ENCODE data around the gene BTAF1.
"Not testable (repeated sequence)": the region's sequence is repeated elsewhere in the genome, so short reads cannot be mapped to it uniquely, and the experiment has no call there.

The BTAF1 gene

DNA sequence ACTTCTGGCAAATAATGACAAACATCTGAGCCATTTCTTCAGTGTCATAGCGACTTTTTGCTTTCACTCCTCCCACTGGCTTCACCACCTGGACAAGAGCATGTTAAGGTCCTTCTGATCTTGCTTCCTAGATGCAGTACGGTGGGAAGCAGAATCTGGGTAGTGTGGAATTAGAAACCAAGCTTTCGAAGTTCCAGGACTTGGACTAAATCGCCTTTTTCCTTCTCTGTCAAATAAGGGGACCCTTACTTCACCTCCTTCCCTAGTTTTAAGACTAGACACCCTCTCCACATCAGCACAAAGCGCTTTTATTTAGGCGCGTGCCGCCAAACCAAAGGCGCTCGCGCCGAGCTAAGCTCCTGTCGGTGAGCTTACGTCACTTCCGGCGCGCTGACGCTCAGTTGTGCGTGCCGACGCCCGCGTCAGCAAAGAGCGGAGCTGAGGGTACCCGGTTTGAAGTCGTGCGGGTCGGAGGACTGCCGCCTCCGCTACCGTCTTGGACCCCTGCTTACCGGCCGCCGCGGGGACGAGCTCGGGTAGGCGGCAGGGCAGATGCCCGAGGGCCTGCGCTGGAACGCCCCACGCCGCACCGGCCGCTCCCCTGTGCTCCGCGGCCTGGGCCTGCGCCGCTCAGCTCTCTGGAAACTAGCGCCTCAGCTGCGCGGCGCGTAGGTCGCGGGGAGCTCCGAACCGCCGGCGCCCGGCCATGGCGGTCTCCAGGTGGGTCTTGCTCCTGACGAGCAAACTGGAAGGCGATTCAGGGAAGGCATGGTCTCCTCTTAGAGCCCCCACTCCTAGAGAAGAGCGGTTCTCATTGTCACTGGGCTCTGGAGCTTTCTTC lies at the start of gene BTAF1:
Gene BTAF1 (plus strand): TSS at position 400 of the 841 bp plus-strand sequence. CDS start 307 bp downstream, at position 707.
- peak; percentile 81 for DNase-seq (ENCODE audit: low read depth, low spot score)

DNA sequence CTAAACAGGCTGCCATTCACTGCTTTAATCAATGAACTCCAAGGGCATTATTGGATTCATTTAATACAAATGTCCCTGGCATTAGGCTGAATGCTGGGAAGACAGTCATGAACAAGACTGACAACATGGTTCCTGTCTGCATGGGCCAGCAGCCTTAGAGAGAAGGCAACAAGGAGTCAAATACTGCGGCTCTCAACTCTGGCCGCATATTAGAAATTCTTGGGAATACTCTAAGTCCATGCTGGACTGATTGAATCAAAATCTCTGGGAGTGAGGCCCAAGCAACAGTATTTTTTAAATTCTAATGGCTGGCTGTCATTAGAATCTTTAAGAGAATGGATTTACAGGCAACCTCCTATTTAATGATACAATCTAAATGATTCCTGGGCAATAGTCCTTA lies 48.4 kb upstream of the BTAF1 start:
- no peak for DNase-seq (ENCODE audit: low read depth, low spot score)

DNA sequence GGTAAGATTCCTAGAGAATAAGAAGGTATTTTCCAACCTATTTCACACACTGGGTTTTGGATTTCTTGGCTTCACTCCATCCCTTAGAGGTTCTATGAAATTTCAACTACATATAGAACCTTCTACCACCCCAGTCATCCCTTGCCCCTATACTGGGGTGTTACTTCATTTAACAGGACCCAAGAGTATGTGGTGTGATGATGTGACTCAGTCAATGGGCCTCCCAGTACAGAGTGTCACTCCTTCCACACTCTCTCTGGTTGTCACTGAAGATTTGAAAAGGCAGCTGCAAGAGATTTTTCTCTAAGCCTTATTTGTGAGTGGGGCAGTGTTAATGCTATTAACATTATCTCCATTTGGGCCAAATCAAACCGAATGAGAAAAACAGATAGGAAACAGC lies 47.8 kb upstream of the BTAF1 start:
- DNase-seq (ENCODE audit: low read depth, low spot score), result no peak

DNA sequence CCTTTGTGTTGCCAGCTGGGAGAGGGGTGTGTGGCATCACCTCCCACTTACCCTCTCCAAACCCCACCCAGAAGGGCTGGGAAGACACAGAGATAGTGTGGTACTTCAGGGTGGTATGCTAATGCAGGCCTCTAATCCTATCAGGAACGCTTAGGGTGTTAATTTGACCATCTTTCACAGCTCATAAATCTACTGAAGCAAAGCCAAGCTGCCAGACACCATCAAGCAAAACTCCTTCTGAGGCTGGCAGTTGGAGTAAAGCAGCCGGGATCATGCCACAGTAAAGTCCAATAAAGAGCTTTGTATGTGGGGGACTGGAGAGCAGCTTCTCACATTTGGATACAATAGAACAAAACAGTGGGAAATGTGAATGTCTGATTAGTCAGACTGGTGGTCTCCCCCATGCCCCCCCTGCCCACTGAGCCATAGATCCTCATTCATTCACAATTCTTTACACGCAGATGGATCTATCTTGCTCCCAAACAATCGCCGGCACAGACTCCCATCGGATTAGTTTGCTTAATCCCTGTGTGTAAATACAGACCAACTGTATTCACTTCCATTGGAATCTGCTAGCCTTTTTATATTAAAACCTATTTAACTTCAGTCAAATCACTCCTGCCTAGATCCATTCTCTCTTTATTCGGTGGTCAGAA lies 43.9 kb upstream of the BTAF1 start:
- no peak for DNase-seq (ENCODE audit: low read depth, low spot score)

DNA sequence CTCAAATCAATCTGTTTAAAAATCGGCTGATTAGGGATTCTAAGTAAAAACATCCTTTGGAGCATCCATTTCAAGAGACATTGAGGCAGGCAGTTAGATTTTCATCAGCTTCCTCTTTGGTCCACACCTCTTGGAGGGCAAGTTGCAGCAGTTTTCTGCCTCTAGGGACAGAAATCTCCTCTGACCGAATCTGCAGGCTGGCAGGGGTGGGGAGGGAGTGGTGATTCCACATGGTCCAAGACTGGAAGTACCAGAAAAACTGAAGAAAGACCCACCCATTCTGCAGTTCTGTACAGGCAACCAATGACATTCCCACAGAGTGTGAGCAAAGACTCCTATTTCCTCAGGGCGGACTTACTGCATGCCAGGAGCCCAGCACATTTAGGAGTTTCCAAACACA lies 43.3 kb upstream of the BTAF1 start:
- no peak for DNase-seq (ENCODE audit: low read depth, low spot score)

DNA sequence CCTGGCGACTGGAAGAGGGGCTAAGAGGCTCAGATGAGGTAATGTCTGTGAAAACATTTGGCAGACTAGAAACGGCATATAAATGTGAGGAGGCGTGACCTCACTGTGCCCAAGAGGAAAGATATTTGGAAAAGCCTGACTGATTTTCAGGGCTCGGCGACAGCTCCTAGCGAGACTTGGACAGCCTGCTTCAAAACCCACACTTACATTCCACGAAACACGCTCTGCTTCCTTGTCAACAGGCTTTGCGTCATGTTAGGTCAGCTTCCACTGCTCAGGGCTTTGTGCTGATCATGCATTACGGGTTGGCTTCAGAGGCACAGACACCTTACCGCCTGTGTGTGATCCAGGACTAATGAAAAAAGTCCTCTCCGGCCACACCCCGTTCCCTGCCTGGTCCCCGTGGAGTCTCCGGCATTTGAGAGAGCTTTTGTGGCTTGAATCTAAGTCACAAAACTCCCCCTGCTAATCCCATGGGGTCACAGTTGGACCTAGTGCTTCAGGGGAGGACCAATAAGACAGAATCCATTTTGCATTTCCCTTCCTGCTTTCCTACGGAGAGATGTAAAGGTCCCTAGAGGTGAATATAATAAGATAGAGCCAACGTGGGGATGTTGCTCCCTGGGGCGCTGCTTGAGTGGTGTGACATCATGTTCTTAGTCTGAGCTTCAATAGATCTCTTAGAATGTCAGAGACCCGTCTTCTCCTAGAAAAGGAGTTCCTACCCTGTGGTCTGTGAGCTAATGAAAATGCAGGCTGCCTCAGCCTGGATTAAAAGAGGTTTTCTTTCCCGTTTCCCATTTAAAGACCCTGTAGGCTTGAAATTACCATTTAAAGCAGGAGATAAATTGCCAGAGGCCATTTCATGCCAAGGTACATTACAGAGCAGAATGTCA lies 39.8 kb upstream of the BTAF1 start:
- no peak for DNase-seq (ENCODE audit: low read depth, low spot score)

DNA sequence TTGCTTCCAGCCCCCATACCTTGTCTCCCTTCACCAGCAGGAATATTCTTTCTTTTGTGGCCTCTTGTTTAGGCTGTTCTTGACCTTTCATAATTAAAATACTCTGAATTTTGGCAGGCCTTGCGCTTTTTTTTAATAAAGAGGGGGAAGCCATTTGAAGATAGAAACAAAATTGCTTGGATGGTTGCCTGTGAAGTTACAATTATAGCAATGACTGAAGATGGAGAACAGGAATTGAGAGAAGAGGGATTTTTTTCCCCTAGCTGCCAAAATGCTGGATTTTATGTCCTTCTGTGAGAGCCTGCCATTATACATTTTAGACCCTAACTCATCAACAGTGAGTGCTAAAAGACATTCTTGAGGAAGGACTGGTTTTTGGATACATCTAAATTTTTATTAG lies 39.0 kb upstream of the BTAF1 start:
- DNase-seq (ENCODE audit: low read depth, low spot score), result no peak

DNA sequence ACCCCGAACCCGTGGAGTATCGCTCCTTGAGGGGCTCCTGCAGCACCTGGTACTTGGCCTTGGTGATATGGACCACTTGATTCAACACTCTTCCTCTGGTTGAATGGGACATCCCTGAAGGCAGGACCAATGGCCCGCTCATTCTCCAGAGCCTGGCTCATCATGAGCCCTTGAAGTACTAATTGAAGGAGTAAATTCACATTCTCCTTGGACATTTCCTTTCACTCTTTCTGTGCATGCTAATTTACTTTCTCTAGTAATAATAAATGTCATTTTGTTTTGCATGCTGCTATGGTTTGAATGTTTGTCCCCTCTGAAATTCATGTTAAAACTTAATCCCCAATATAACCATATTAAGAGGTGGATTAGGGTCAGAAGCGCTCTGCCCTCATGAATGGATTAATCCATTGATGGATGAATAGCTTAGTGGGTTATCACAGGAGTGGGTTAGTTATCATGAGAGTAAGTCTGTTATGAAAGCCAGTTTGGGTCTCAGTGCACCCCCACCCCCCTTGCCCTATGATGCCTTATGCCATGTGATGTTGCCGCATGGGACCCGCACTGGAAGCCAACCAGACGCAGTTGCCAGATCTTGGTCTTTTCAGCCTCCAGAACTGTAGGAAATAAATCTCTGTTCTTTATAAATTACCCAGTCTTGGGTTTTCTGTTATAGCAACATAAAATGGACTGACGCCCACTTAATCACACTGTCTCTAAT lies 38.0 kb upstream of the BTAF1 start:
- no peak for DNase-seq (ENCODE audit: low read depth, low spot score)

DNA sequence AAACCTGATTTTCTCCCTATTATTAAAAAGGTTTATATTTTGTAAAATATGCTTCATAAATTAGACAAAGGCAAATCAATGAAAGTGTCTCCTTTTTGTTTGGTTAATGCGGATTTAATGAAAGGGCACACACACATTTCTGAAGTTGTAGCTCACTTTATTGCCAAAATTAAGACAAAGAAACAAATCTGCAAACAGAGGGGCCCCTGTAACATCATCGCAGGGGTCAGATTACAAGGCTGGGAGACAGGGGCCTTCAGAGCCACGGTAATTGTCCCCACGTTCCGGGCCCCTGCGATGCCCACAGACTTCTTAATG lies 36.7 kb upstream of the BTAF1 start:
- no peak for DNase-seq (ENCODE audit: low read depth, low spot score)

DNA sequence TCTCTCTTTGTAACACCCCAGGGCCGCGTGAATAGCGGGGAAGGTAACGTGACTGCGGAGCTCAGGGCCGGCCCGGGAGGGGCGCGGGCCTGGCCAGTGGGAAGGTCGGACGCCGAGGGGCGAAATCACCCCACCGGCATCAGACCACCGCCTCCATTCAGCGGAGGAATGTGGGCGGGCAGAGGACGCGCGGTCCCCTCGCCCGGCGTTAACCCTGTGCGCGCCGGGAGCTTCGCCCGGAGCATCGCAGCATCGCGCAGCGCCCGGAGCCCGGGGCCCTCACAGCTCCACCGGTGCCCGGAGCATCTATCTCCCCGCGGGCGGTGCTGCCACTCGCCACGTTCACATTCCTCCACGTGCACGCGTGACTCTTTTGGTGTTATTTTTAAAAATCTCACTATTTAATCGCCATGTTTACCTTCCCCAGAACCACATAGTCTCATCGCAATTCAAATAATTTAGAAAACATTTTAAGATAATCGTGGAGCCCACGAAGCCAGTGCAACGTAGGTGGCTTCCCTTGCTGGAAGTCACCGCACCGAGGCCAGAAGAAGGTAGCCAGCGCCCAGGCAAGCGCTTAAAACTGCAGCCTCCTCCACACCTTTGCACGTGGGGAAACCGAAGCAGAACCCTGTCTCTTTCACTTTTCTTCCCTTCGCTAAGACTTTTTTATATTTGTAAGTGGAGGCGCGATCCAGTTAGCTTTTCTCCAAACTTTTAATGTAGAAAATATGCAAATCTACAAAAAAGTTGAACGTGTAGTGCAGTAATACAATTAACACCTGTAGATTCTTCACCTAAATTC lies 36.1 kb upstream of the BTAF1 start:
- DNase-seq (ENCODE audit: low read depth, low spot score), result no peak

DNA sequence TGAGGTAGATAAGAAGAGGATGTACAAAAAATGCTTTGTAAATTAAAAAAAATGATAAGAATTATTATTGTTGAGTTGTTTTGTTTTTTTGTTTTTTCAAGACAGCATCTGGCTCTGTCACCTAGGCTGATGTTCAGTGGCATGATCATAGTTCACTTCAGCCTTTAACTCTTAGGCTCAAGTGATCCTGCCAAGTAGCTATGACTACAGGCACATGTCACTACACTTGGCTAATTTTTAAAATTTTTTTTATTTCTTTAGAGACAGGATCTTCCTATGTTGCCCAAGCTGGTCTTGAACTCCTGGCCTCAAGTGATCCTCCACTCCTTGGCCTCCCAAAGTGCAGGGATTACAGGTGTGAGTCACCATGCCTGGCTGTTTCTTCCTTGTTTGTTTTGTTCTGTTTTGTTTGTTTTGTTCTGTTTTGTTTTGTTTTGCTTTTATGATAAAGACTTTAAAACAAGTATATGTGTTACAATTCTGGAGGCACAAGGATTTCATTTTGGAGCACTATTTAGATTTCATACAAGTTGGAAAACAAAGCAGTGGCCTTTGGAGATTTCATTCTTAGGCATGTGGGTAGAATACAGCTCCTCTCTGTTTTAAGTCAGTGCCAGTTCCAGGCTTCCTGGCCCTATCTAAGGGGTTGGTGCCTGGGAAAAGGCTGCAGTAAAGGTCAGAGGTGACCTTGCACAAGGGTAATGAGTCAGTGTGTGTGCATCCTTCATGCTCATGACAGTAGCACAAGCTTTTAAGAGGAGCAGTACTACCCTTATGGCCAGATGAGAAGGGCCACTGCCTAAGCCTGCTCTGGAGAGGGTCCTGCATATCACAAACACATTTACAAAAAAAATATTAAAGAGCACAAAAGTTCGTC lies 32.2 kb upstream of the BTAF1 start:
- DNase-seq (ENCODE audit: low read depth, low spot score), result no peak

DNA sequence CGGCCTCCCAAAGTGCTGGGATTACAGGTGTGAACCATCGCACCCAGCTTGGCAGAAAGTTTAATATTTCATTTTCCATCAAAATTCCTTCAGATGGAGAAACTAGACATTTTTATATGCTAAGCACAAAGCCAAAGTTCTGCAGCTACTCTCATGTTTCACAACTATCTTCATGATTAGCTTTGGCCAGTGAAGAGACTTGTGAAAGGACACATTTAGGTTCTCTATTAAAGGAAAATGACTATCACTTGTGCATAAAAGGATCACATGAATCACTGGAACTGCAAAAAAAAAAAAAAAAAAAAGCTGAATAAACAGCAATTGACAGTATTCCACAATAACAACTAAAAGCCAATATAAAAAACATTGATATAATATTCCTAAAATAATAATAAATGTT lies 30.5 kb upstream of the BTAF1 start:
- DNase-seq (ENCODE audit: low read depth, low spot score), result no peak

DNA sequence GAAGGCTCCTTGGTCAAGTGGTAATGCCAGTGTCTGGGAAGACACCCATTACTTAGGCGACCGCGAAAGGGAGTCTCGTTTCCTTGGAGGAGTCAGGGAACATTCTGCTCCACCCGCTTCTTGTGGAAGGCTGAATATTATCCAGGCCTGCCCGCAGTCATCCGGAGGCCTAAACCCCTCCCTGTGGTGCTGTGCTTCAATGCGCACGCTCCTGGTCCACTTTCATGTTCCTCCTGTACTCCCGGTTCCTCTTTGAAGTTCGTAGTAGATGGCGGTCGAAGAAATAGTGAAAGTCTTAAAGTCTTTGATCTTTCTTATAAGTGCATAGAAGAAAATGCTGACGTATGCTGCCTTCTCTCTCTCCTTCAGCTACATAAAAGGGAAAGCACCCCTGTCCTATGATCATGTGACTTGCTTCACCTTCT lies 29.3 kb upstream of the BTAF1 start:
- DNase-seq (ENCODE audit: low read depth, low spot score), result not testable (repeated sequence)

DNA sequence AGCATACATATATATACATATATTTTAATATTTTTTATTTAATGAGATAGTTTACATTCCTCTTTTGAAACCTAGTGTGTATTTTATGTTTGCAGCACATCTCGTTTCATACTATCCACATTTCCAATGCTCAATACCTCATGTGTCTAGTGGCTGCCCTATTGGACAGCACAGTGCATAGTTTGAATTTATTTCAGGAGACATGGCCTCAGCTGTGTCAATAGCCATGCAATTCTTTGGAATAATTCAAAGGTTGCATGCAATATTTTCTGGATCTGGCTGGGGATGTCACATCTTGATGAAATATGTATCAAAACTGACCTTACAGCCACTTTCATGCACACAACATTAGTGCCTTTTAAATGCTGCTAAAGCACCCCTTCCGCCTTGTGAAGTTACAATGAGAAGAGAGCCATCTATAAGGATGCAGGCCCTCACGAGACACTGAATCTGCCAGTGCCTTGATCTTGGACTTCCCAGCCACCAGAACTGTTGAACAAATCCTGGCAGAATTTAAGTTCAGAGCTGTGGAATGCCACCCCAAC lies 27.3 kb upstream of the BTAF1 start:
- no peak for DNase-seq (ENCODE audit: low read depth, low spot score)

DNA sequence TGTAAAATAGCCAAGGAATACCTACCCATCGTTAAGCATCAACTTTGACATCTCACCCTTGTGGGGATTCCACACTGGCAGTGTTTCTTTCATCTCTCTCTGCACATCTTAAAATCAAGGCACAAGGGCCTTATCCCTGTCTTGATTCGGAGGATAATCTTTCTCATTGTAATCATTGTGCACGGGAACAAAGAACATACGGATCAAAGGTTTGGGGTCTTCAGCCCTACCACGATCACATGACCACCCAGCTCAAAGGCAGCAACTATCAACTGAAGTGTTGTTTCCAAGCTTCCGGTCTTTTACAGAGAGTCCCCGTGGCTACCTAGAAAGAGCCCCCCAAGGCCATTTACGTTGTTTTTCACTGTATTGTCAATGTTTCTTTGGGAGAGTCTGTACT lies 26.1 kb upstream of the BTAF1 start:
- no peak for DNase-seq (ENCODE audit: low read depth, low spot score)

DNA sequence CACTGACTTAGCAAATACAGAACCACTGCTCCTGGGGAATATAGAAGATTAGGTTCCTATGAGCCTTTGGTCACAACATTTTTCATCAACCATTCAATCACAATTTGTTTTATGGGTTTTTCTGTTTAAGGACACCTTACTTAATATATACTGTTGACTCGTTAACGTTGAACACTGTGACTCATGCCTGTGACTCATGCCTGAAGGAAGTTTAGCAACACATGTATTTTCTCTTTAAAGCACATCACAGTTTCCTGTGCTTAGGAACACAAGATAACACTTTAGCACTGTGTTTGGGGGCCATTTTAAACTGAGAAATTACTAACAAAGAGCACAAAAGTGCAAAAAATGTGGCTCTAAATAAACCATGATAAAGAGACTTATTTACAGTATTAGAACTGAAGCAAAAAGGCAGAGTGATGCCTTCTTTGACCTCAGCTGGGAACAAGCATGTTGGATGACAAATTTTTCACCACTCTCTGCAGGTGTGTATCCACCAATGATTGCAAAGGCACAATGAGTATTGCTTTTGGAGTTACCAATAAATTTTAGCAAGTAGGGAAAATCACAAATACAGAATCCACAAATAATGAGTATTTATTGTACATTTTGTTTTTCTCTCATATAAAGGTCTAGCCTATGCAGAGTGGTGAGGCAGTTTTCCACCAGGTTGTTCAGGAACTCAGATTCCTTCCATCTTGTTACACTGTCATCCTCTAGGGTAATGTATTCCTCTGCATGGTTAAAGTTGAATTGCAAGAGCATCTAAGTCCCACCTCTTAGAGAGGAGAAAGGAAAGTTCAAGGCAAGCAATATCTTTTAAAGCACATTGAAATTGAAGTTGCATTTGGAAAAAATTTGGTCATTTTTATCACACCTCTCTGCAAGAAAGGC lies 21.5 kb upstream of the BTAF1 start:
- DNase-seq (ENCODE audit: low read depth, low spot score), result peak; percentile 29

DNA sequence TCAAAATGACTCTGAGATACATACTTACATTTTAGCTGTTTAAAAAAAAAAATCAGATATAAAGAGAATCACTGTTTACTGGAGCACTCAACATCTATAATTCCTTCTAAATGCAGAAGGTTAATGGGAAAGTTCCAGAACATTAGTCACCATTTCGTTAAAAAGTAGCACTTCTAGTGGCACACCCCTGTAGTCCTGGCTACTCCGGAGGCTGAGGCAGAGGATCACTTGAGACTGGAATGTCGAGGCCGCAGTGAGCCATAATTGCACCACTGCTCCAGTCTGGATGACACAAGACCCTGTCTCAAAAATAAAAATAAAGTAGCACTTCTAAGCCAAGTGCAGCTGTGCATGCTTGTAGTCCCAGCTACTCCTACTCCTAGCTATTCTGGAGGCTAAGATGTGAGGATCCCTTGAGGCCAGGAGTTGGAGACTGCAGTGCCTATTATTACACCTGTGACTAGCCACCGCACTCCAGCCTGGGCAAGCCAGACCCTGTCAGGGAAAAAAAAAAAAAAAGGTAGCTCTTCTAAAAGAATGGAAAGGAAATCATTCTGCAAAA lies 16.5 kb upstream of the BTAF1 start:
- DNase-seq (ENCODE audit: low read depth, low spot score), result no peak

DNA sequence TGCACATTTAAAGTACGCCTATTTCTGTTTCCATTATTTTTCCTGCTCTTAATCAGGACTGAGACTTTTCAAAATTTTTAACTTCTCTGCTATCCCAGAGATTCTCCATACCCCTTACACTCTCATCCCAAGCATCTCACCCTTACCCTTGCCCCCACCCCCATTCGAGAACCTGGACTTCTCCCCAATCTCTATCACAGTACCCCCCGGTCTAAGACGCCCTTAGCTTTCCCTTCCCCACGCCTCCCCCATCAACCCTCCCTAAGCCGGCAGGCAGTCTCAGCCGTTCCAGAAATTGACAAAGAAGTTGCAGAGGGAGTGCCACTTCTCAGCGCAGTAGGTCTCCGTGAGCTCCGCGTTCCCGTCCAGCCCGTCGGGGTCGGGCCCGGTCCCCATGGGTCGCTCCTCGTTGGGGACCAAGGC lies 15.6 kb upstream of the BTAF1 start:
- no peak for DNase-seq (ENCODE audit: low read depth, low spot score)

Data from activated naive CD8-positive, alpha-beta T cell treated with anti-CD3 and anti-CD28 coated beads, Interleukin-2, amount 50 U/mL, for 16 hours (primary cell).